NCI-H187 treated with DMSO at 0.1 percent for 48 hours (cell line): ENCODE results near the gene EHMT1.
A peak's percentile ranks its signal among the peaks of the same experiment; 100 is the strongest.
"Not testable (repeated sequence)": the region's sequence is repeated elsewhere in the genome, so short reads cannot be mapped to it uniquely, and the experiment has no call there.

Source experiments
- DNase-seq: peaks from one replicate; lab custom pipeline; 2025; lab: John Stamatoyannopoulos, UW

EHMT1 gene

DNA sequence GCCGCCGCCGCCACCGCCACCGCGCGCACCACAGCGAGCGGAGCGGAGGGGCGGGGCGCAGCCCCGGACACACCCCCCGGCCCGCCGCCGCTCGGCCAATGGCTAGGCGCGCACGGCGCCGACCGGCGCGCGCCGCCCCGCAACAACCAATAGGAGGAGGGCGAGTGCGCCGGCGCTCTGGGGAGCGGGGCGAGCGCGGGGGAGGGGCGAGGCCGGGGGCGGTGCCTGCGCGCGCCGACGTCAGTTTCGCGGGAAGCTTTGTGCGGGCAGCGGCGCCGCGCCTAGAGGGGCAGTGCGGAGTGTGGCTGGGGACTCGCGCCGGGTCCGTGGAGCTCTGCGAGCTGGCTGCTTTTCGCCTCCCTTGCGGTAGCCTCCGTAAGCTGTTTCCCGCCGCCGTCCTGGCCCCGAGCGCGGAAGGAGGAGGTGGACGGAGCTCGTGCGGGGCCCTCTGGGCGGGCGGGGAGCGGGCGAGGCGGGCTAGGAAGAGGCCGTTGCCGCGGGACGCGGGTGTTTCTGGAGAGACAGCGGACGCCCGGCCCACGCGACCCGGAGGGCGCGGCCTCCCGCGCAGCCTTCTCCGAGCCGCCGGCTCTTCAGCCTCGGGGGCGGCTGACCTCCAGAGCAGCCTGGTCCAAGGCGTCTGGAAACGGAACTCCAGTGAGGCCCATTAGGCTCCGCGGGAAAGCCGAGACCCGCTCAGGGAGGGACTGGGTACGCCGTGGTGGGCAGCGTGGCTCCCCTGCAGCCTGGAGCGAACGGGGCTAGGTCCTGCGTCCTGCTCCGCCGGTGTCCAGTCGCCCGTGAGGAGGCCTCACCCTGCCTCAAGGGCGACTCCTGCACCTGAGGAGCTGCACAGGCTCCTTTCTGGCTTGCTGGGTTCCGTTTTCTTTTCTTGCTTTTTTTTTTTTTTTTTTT, 28.1 kb upstream of the EHMT1 start, which contains the start of gene ZMYND19:
TSS of gene ZMYND19 (minus strand) at position 44 of the 915 bp plus-strand sequence. CDS start 249 bp downstream, outside the sequence.
- peak; percentile 12 for DNase-seq

DNA sequence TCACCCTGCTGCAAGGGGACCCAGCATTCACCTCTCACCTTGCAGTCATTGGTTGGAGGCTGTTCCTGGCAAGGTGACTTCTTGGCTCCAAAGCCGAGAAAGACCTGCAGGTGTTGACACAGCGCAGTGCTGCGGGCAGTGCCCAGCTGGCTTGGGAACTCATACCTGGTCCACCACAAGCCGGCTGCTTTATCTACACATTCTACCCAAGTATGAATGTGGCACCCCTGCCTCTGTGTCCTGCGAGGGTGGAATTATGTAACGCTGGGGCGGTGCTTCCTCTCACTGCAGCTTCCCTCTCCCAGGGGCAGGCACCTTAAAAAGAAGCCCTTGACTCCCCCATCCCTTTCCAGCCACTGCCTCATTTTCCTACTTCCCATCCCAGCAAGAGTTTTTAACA, 26.0 kb upstream of the EHMT1 start:
- DNase-seq: no peak

GRCh38 chr9:137593176-137593575, 25.6 kb upstream of the EHMT1 start:
- no peak for DNase-seq

GRCh38 chr9:137596577-137596976, 22.2 kb upstream of the EHMT1 start:
- not testable (repeated sequence) for DNase-seq

DNA sequence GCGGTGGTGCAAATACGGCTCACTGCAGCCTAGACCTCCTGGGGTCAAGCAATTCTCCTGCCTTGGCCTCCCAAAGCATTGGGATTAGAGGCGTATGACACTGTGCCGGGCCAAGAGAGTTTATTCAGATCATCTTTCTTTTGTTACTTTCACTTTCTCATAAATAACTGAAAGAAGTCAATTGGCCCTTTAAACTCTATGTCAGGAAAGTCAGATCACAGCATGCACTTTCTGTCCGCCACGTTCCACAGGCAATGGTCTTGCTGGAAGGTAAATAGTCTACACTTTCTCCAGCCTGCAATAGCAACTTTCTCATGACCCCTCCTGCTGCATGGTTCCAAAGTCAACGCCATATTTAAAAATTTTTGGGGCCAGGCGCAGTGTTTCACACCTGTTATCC, 19.9 kb upstream of the EHMT1 start:
- DNase-seq: no peak

DNA sequence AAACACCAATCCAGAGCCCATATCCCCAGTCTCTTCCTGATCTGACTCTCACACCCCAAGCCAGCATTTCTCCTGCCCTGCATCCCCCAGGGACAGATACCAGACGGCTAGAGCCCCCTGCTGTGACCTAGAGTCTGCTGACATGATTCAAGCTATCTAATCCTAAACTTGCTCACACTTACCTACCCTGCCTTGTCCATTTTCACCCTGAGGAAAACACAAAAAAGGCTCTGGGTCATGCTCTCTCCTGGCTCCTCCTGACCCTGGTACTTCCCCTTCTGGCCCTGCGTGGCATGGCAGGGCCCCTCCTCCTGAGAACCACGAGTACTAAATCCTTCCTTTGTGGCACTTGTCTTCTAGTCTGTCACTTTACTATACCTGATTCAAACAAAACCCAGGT, 16.1 kb upstream of the EHMT1 start:
- no peak for DNase-seq

- no peak for DNase-seq
Observed at GRCh38 chr9:137603879-137604278, 14.9 kb upstream of the EHMT1 start.

GRCh38 chr9:137604345-137605086, 14.3 kb upstream of the EHMT1 start:
- no peak for DNase-seq

DNA sequence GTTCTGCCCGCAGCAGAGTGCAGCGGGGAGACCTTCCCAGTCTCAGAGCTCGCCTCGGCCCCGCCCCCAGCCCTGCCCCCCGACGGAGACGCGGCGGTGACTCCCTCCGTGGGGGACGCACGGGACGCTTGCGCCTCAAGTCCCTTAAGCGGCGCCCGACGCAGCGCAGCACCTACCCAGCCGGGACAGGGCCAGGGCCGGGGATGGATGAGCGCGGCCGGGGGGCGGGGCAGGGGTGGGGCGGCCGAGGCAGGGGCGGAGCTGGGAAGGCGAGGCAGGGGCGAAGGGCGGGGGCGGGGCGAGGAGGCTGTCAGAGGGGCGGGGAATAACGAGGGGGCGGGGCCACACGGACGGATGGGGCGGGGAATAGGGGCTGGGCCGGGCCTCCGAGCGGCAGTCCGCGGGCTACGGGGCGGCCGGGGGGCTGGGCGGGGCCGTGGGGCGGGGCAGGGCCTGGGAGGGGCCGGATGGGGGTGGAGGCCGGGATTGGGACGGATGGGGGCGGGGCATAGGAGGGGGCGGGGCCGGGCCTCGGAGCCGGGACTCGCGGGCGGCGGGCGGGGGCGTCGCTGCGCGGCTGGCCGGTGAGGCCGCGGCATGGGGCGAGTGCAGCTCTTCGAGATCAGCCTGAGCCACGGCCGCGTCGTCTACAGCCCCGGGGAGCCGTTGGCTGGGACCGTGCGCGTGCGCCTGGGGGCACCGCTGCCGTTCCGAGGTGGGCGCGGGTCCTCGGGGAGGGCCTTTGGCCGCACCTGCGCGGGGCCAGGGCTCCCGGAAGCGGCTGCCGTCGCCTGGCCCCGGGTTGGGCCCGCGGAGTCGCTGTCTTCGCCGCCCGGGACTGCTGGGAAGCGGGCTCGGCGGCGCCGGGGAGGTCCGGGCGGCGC, 13.4 kb upstream of the EHMT1 start, which contains the start of gene ARRDC1:
TSS of gene ARRDC1 (plus strand) at position 566 of the 884 bp plus-strand sequence. CDS start at position 598, 32 bp downstream.
- DNase-seq: no peak

GRCh38 chr9:137606005-137606621, 12.7 kb upstream of the EHMT1 start:
- no peak for DNase-seq

DNA sequence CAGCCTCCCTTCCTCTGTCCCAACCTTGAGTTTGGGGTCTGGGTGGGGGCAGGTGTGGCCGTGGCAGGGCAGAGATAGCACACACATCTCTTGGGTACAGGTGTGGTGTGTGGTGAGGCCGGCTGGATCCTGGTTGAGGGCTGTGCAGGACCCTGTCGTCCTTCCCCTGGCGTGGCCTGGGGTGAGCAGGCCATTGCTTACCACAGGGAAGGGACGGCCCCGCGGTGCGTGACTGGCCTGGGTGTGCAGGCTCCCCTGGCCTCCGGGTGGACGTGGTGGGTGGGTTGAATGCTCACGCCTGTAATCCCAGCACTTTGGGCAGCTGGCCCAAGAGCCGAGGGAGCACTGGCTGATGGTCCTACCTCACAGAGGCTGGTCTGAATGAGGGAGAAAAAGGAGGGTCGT, 12.1 kb upstream of the EHMT1 start:
- no peak for DNase-seq

GRCh38 chr9:137607141-137607857, 11.5 kb upstream of the EHMT1 start:
- DNase-seq: no peak

DNA sequence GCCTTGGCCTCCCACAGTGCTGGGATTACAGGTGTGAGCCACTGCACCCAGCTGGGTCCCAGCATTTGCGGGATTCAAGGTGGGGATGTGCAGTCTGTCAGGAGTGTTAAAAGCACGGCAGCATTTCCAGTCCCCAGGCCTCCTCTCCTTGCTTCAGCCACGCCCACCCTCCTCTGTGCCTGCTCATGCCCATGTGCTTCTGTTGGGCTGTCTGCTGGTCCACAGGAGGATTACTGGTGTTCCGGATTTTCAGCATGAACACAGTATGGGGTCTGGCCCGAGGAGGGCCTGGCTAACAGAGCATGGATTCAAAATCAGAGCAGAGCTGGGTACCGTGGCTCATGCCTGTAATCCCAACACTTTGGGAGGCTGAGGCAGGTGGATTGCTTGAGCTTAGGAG, 7.9 kb upstream of the EHMT1 start:
- DNase-seq: no peak

- DNase-seq: no peak
Observed at GRCh38 chr9:137611623-137612609, 6.9 kb upstream of the EHMT1 start.

GRCh38 chr9:137612741-137613142, 6.1 kb upstream of the EHMT1 start:
- DNase-seq: no peak

DNA sequence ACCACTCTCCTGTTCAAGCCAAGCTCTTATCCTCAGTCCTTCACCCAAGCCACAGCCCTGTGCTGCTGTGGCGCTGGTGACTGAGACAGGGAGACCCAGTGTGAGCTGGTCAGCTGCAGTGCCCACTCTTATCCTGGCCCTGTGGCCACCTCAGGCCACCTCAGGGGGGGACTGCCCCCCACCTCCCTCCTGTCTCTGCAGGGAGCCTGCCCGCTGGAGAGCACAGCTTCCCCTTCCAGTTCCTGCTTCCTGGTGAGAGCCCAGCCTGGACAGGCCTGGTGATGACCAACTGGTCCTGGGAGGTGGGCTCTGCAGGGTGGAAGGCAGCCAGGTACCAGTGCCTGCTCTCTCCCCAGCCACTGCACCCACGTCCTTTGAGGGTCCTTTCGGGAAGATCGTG, 5.5 kb upstream of the EHMT1 start:
- DNase-seq: no peak

DNA sequence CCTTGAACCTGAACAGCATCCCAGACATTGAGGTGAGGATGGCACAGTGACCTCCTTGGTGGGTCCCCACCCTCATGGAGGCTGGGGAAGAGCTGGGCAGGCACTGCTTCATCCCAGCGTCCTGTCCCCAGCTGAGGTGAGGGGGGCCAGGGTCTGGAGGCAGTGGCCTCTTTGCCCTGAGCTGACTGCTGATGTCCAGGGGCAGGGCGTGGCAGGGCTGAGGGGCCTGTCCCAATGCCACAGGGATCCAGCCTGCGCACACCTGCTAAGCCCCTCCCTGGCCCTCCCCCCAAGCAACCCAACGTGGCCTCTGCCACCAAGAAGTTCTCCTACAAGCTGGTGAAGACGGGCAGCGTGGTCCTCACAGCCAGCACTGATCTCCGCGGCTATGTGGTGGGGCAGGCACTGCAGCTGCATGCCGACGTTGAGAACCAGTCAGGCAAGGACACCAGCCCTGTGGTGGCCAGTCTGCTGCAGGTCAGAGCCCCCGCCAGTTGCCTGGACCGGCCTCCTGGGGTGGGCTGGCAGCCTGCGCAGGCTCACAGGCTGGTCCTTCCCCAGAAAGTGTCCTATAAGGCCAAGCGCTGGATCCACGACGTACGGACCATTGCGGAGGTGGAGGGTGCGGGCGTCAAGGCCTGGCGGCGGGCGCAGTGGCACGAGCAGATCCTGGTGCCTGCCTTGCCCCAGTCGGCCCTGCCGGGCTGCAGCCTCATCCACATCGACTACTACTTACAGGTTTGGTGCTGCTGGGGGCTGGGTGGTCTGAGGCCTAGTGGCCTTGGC, 4.9 kb upstream of the EHMT1 start:
- DNase-seq: no peak

GRCh38 chr9:137614631-137615386, 4.0 kb upstream of the EHMT1 start:
- no peak for DNase-seq
